ENCODE data around the gene CDH12. TPM values are rescaled to one million over a fixed set of nuclear protein-coding genes. Genes with fewer than 3 reads are reported as not detected.

The CDH12 gene
- total RNA-seq, 1 experiment from 2014 or later = not detected

GRCh38 chr5:22793463-22793862, 59.7 kb downstream of the CDH12 start:
- H3K4me2 ChIP-seq (ENCODE audit: insufficient read depth, insufficient read length, low read length) = no peak overlapping the region
- no peak overlapping the region for H3K9ac ChIP-seq (ENCODE audit: extremely low read depth, insufficient read length, low read length)
- no peak overlapping the region for H3T11ph ChIP-seq (ENCODE audit: low read length)
- H3K18ac ChIP-seq (ENCODE audit: insufficient read length, low read depth, low read length) = no peak overlapping the region
- H2BK5ac ChIP-seq (ENCODE audit: insufficient read length, low read length) = no peak overlapping the region
- no peak overlapping the region for H2BK120ac ChIP-seq (ENCODE audit: low read depth, low read length, poor library complexity, severe bottlenecking)
- H3K27ac Mint-ChIP-seq = no peak overlapping the region
- H4K91ac ChIP-seq (ENCODE audit: insufficient read length, low read depth, low read length) = no peak overlapping the region
- no peaks in the 10 kb centered on the region for H3K79me2 ChIP-seq (ENCODE audit: insufficient read depth, low read length)
- no peaks in the 10 kb centered on the region for H3K27me3 Mint-ChIP-seq (ENCODE audit: low read depth)
- TF ChIP-seq, protein P1, sequence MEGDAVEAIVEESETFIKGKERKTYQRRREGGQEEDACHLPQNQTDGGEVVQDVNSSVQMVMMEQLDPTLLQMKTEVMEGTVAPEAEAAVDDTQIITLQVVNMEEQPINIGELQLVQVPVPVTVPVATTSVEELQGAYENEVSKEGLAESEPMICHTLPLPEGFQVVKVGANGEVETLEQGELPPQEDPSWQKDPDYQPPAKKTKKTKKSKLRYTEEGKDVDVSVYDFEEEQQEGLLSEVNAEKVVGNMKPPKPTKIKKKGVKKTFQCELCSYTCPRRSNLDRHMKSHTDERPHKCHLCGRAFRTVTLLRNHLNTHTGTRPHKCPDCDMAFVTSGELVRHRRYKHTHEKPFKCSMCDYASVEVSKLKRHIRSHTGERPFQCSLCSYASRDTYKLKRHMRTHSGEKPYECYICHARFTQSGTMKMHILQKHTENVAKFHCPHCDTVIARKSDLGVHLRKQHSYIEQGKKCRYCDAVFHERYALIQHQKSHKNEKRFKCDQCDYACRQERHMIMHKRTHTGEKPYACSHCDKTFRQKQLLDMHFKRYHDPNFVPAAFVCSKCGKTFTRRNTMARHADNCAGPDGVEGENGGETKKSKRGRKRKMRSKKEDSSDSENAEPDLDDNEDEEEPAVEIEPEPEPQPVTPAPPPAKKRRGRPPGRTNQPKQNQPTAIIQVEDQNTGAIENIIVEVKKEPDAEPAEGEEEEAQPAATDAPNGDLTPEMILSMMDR (conservative IDR thresholded peaks at IDR 0.05) = no peak
- no peaks in the 10 kb centered on the region for H3K36me3 Mint-ChIP-seq (ENCODE audit: insufficient read depth in 1 of 3, low read depth in 3 of 3)
- no peak for DNase-seq
- H3K79me1 ChIP-seq (ENCODE audit: insufficient read depth, low read depth, low read length, poor library complexity, severe bottlenecking) = no peaks in the 10 kb centered on the region
- H2AK5ac ChIP-seq (ENCODE audit: insufficient read length, low read length) = no peak overlapping the region
- WGBS (ENCODE audit: extremely low coverage, insufficient read length, low lambda C conversion rate) = no CpG with 5 or more reads among the region's 2 CpGs
- no peak overlapping the region for H3K56ac ChIP-seq (ENCODE audit: insufficient read length, low read depth, low read length)
- H3K4me1 ChIP-seq (ENCODE audit: insufficient read depth, low read length) = no peaks in the 10 kb centered on the region
- no peak overlapping the region for H2BK12ac ChIP-seq (ENCODE audit: insufficient read length, low read depth, low read length)
- H3K27ac ChIP-seq (ENCODE audit: insufficient read length, low read depth, low read length) = no peak overlapping the region
- no peaks in the 10 kb centered on the region for H3K9me3 ChIP-seq (ENCODE audit: control insufficient read depth, low read depth, low read length)
- no peak overlapping the region for H3K4ac ChIP-seq (ENCODE audit: low read depth, low read length)
- no peak overlapping the region for H4K8ac ChIP-seq (replicated peaks; ENCODE audit: insufficient read length, low read depth, low read length)
- H2AFZ ChIP-seq (ENCODE audit: low read length) = no peak overlapping the region
- no peaks in the 10 kb centered on the region for H3K9me3 Mint-ChIP-seq
- H4K20me1 ChIP-seq (ENCODE audit: control insufficient read depth, insufficient read depth, insufficient read length) = no peaks in the 10 kb centered on the region
- H3K23ac ChIP-seq (ENCODE audit: insufficient read length, low read depth, low read length) = no peak overlapping the region
- no peaks in the 10 kb centered on the region for H3K27me3 ChIP-seq (ENCODE audit: insufficient read depth, low read length)
- H2BK20ac ChIP-seq (ENCODE audit: low read depth, low read length, poor library complexity, severe bottlenecking) = no peak overlapping the region
- H3K14ac ChIP-seq (ENCODE audit: insufficient read depth, low read length) = no peak overlapping the region
- no peak overlapping the region for H3K4me3 Mint-ChIP-seq
- H3K4me1 Mint-ChIP-seq = no peaks in the 10 kb centered on the region
- H2BK15ac ChIP-seq (ENCODE audit: low read depth, low read length) = no peak overlapping the region
- no peak overlapping the region for H4K5ac ChIP-seq (ENCODE audit: insufficient read length, low read depth, low read length)
- H3K23me2 ChIP-seq (ENCODE audit: insufficient read length, low read depth, low read length, poor library complexity, severe bottlenecking) = no peaks in the 10 kb centered on the region
